Esophagus squamous epithelium (tissue), 4 donors: ENCODE measurements around the gene SPEN.

ENCODE experiments used
- CTCF ChIP-seq, 6 experiments: fragments of 450-650 bp in 4 of 6; fragments of 200-600 bp in 2 of 6; sonication (generic) in 2 of 6; IDR thresholded peaks; one replicate each; pipeline ENCODE4 v1.5.1; 2016 to 2019; ENCODE audit warnings: antibody characterized with exemption in 6 of 6, mild to moderate bottlenecking in 4 of 6, moderate library complexity in 4 of 6
- POLR2A ChIP-seq, 4 donors: fragments of 450-650 bp; IDR thresholded peaks; one replicate each; pipeline ENCODE4 v1.6.1; 2017; ENCODE audit warnings: antibody characterized with exemption in 4 of 4, mild to moderate bottlenecking in 4 of 4, moderate library complexity in 3 of 4

GRCh38 chr1:15944308-15945010 is 97.0 kb downstream of the SPEN start:
- TF ChIP-seq CTCF (IDR thresholded peaks at IDR 0.05) (no peak), POLR2A (IDR thresholded peaks at IDR 0.05) (no peak)
